ENCODE measurements around the gene RLN3.
"Not testable (repeated sequence)": the region's sequence is repeated elsewhere in the genome, so short reads cannot be mapped to it uniquely, and the experiment has no call there.

Gene RLN3

GRCh38 chr19:14021474-14021873 is 6.5 kb upstream of the RLN3 start:
- no peak for DNase-seq (ENCODE audit: low read depth in 2 of 2)

GRCh38 chr19:14022469-14022868 is 5.5 kb upstream of the RLN3 start:
- no peak for DNase-seq (ENCODE audit: low read depth in 2 of 2)

- DNase-seq (ENCODE audit: low read depth in 2 of 2): no peak
Measured at GRCh38 chr19:14023404-14024235, 4.3 kb upstream of the RLN3 start.

DNA sequence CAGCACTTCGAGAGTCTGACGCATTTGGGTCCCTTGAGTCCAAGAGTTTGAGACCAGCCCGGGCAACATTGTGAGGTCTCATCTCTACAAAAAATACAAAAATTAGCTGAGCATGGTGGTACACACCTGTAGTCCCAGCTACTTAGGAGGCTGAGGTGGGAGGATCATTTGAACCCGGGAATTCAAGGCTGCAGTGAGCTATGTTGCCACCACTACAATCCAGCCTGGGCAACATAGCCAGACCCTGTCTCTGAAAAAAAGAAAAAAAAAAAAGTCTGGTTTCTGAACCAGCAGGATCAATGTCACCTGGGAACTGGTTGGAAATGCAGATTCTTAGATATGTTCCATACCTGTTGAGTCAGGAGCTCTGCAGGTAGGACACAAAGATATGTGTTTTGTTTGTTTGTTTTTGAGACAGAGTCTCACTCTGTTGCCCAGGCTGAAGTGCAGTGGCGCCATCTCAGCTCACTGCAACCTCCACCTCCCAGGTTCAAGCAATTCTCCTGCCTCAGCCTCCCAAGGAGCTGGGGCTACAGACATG is 1.2 kb upstream of the RLN3 start:
- DNase-seq (ENCODE audit: low read depth in 2 of 2): not testable (repeated sequence)

DNA sequence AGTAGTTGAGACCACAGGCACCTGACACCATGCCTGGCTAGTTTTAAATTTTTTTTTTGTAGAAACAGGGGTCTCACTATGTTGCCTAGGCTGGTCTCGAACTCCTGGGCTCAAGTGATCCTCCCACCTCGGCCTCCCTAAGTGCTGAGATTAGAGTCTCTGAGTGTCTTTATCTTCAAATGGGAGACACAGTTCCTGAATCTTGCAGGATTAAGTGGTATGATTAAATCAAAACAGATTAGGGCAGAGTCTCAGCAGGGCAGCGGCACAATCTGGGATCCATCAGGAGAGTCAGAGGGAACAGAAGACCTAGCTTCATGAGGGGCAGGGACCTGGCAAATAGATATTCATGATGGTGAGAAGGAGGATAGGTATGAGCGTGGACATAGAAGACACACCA is 953 bp downstream of the RLN3 start:
- DNase-seq (ENCODE audit: low read depth in 2 of 2): no peak

DNA sequence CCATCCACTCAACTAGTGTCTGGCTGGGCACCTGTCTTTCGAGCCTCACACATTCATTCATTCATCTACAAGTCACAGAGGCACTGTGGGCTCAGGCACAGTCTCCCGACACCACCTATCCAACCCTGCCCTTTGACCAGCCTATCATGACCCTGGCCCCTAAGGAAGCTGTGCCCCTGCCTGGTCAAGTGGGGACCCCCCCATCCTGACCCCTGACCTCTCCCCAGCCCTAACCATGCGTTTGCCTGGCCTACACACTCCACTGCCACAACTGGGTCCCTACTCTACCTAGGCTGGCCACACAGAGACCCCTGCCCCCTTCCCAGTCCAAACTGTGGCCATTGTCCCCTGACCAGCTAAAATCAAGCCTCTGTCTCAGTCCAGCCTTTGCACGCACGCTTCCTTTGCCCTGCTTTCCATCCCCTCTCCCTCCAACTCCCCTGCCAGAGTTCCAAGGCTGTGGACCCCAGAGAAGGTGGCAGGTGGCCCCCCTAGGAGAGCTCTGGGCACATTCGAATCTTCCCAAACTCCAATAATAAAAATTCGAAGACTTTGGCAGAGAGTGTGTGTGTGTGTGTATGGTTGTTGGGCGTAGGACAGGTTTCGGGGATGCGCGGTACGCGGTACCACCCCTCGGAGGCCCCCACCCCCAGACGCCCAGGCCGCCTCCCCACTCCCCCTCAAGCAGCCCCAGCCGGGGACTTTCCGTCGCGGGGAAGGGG is 3.2 kb downstream of the RLN3 start:
- DNase-seq (ENCODE audit: low read depth in 2 of 2): no peak

- peak; percentile 55 to 58 for DNase-seq (ENCODE audit: low read depth in 2 of 2)
Measured at GRCh38 chr19:14031719-14032480, 4.0 kb downstream of the RLN3 start, which contains the start of gene IL27RA. Gene IL27RA (plus strand): TSS chr19:14031762. CDS start chr19:14031873, 111 bp downstream.

DNA sequence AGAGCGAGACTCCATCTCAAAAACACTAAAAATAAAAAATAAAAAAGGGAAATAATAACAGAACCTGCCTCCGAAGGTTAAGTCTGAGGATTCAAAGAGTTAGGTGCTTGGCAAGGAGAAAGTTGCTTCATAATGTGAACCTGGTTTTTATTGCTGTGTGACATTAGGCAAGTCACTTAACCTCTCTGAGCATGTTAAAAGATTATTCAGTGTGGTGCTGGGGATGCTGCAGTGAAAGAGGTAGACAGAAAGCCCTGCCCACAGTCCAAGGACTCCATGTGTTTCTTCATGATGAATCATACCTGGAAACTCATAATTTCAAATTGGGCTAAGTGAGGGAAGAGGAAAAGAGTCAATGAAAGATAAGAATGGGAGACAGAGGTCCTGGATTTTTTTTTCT is 6.0 kb downstream of the RLN3 start:
- no peak for DNase-seq (ENCODE audit: low read depth in 2 of 2)

DNA sequence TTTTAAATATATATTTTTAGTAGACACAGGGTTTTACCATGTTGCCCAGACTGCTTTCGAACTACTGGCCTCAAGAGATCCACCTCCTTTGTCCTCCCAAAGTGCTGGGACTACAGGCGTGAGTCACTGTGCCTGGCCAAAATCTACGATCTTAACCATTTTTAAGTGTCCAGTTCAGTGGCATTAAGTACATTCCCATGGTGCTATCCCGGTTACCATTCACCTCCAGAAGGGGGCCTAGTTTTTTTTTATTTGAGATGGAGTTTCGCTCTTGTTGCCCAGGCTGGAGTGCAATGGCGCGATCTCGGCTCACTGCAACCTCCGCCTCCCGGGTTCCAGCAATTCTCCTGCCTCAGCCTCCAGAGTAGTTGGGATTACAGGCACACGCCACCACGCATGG is 7.2 kb downstream of the RLN3 start:
- not testable (repeated sequence) for DNase-seq (ENCODE audit: low read depth in 2 of 2)

DNA sequence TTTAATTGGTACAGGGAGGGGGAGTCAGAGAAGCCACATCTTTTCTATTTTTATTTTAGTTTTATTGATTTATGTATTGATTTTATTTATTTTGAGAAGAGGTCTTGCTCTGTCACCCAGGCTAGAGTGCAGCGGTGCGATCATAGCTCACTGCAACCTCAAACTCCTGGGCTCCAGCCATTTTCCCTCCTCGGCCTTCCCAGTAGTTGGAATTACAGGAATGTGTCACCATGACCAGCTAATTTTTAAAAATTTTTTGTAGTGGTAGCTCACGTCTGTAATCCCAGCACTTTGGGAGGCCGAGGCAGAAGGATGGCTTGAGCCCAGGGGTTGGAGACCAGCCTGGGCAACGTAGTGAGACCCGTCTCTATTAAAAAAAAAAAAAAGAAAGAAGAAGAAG is 7.8 kb downstream of the RLN3 start:
- no peak for DNase-seq (ENCODE audit: low read depth in 2 of 2)

DNA sequence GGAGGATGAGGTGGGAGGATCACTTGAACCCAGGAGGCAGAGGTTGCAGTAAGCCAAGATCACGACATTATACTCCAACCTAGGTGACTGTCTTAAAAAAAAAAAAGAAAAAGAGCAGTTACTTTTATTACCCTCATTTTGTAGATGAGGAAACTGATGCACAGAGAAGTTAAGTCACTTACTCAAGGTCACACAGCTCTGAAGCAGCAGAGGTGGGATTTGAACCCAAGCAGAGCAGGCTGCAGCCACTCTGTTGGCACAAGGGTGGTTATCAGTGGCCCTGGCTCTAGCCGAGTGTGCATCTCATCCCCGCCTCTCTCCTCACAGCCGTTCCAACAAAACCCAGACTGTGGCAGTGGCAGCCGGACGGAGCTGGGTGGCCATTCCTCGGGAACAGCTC is 11.2 kb downstream of the RLN3 start:
- DNase-seq (ENCODE audit: low read depth in 2 of 2): no peak

DNA sequence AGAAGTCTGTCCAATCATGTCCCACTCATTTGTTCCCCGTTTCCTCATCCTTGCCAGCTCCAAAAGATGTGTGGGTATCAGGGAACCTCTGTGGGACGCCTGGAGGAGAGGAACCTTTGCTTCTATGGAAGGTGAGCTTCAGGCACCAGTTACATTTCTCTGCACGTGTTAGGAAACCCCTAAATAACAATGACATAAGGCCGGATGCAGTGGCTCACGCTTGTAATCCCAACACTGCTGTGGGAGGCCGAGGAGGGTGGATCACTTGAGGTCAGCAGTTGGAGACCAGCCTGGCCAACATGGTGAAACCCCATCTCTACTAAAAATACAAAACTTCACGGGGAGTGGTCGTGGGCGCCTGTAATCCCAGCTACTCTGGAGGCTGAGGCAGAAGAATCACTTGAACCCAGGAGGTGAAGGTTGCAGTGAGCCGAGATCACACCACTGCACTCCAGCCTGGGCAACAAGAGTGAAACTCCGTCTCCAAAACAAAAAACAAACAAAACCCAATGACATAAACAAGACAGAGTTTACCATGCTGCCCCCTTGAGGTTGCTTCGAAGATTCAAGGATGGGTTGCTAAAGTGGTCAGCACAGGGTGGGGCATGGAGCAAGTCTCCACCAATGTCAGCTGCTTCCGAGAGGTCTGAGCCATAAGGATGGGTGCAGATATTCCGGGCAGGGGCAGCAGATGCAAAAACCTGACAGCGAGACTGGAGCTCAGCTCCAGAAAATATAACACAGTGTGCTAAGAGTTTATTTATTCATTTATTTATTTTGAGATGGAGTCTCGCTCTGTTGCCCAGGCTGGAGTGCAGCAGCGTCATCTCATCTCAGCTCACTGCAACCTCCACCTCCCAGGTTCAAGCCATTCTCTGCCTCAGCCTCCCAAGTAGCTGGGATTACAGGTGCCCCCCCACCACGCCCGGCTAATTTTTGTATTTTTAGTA is 15.0 kb downstream of the RLN3 start:
- not testable (repeated sequence) for DNase-seq (ENCODE audit: low read depth in 2 of 2)

GRCh38 chr19:14047866-14048265 is 19.9 kb downstream of the RLN3 start:
- not testable (repeated sequence) for DNase-seq (ENCODE audit: low read depth in 2 of 2)

- DNase-seq (ENCODE audit: low read depth in 2 of 2): peak; percentile 49 to 55
Measured at GRCh38 chr19:14048443-14049153, 20.6 kb downstream of the RLN3 start.

GRCh38 chr19:14050512-14050911 is 22.6 kb downstream of the RLN3 start:
- no peak for DNase-seq (ENCODE audit: low read depth in 2 of 2)

DNA sequence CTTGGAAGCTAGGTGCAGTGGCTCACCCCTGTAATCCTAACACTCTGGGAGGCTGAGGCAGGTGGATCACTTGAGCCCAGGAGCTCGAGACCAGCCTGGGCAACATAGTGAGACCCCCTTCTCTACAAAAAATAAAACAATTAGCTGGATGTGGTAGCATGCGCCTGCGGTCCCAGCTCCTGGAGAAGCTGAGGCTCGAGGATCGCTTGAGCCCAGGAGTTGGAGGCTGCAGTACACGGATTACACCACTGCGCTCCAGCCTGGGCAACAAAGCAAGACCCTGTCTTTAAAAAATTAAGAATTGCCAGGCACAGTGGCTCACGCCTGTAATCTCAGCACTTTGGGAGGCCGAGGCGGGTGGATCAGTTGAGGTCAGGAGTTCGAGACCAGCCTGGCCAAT is 23.0 kb downstream of the RLN3 start:
- DNase-seq (ENCODE audit: low read depth in 2 of 2): not testable (repeated sequence)

GRCh38 chr19:14051980-14052379 is 24.0 kb downstream of the RLN3 start:
- DNase-seq (ENCODE audit: low read depth in 2 of 2): no peak

- DNase-seq (ENCODE audit: low read depth in 2 of 2): no peak
Measured at GRCh38 chr19:14052470-14052869, 24.5 kb downstream of the RLN3 start.

- DNase-seq (ENCODE audit: low read depth in 2 of 2): no peak
Measured at GRCh38 chr19:14053032-14053431, 25.1 kb downstream of the RLN3 start.

GRCh38 chr19:14053500-14053899 is 25.6 kb downstream of the RLN3 start:
- no peak for DNase-seq (ENCODE audit: low read depth in 2 of 2)
